C4-2B (cell line): ENCODE data around the gene CHST12.

Experiments
- CTCF ChIP-seq: fragments of 450-650 bp; conservative IDR thresholded peaks from 2 replicates; pipeline ENCODE4 v1.5.1; 2017; ENCODE audit warnings: mild to moderate bottlenecking
- ZFX ChIP-seq: fragments of 450-650 bp; IDR thresholded peaks from 2 replicates; pipeline ENCODE4 v1.6.1; 2017

- TF ChIP-seq ZFX (no peak), CTCF (no peak)
Measured at GRCh38 chr7:2438775-2439174, 35.4 kb downstream of the CHST12 start.
